ENCODE data around the gene ODAD3.

- TF ChIP-seq, protein P1, sequence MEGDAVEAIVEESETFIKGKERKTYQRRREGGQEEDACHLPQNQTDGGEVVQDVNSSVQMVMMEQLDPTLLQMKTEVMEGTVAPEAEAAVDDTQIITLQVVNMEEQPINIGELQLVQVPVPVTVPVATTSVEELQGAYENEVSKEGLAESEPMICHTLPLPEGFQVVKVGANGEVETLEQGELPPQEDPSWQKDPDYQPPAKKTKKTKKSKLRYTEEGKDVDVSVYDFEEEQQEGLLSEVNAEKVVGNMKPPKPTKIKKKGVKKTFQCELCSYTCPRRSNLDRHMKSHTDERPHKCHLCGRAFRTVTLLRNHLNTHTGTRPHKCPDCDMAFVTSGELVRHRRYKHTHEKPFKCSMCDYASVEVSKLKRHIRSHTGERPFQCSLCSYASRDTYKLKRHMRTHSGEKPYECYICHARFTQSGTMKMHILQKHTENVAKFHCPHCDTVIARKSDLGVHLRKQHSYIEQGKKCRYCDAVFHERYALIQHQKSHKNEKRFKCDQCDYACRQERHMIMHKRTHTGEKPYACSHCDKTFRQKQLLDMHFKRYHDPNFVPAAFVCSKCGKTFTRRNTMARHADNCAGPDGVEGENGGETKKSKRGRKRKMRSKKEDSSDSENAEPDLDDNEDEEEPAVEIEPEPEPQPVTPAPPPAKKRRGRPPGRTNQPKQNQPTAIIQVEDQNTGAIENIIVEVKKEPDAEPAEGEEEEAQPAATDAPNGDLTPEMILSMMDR (conservative IDR thresholded peaks at IDR 0.05; ENCODE audit: low read depth, low read length), result no peak
- TF ChIP-seq EZH2 (IDR thresholded peaks at IDR 0.05; ENCODE audit: low read length, unreplicated experiment) (no peak), EZH2phosphoT487 (IDR thresholded peaks at IDR 0.05; ENCODE audit: borderline replicate concordance, low read length) (no peak)
Measured at GRCh38 chr19:11481534-11482383, 46.8 kb upstream of the ODAD3 start.
